NCI-H1417 treated with DMSO at 0.1 percent for 48 hours (cell line): ENCODE data around the gene IL15.
"Not testable (repeated sequence)": the region's sequence is repeated elsewhere in the genome, so short reads cannot be mapped to it uniquely, and the experiment has no call there.

Source experiments
- DNase-seq: peaks from one replicate; lab custom pipeline; 2025; lab: John Stamatoyannopoulos, UW

IL15 gene

GRCh38 chr4:141647966-141648365, 11.6 kb downstream of the IL15 start:
- no peak for DNase-seq

GRCh38 chr4:141652161-141652778, 15.9 kb downstream of the IL15 start:
- DNase-seq = no peak

- DNase-seq = no peak
Observed at GRCh38 chr4:141654098-141654497, 17.7 kb downstream of the IL15 start.

- DNase-seq = no peak
Observed at GRCh38 chr4:141656031-141656430, 19.6 kb downstream of the IL15 start.

GRCh38 chr4:141657550-141658250, 21.3 kb downstream of the IL15 start:
- DNase-seq = no peak

- no peak for DNase-seq
Observed at GRCh38 chr4:141658309-141658708, 21.9 kb downstream of the IL15 start.

- DNase-seq = no peak
Observed at GRCh38 chr4:141659539-141659938, 23.2 kb downstream of the IL15 start.

- DNase-seq = no peak
Observed at GRCh38 chr4:141660880-141661279, 24.5 kb downstream of the IL15 start.

GRCh38 chr4:141668200-141668910, 32.0 kb downstream of the IL15 start:
- DNase-seq = no peak

GRCh38 chr4:141669501-141669900, 33.1 kb downstream of the IL15 start:
- DNase-seq = no peak

GRCh38 chr4:141675384-141675783, 39.0 kb downstream of the IL15 start:
- DNase-seq = no peak

- DNase-seq = no peak
Observed at GRCh38 chr4:141676087-141676670, 39.8 kb downstream of the IL15 start.

- no peak for DNase-seq
Observed at GRCh38 chr4:141680060-141680459, 43.7 kb downstream of the IL15 start.

- no peak for DNase-seq
Observed at GRCh38 chr4:141684785-141685184, 48.4 kb downstream of the IL15 start.

- DNase-seq = no peak
Observed at GRCh38 chr4:141686146-141686775, 49.9 kb downstream of the IL15 start.

GRCh38 chr4:141686879-141687278, 50.5 kb downstream of the IL15 start:
- DNase-seq = no peak

- DNase-seq = not testable (repeated sequence)
Observed at GRCh38 chr4:141689726-141690296, 53.4 kb downstream of the IL15 start.

- not testable (repeated sequence) for DNase-seq
Observed at GRCh38 chr4:141691247-141691646, 54.9 kb downstream of the IL15 start.

- DNase-seq = no peak
Observed at GRCh38 chr4:141692081-141692480, 55.7 kb downstream of the IL15 start.

GRCh38 chr4:141697116-141697515, 60.7 kb downstream of the IL15 start:
- DNase-seq = no peak

GRCh38 chr4:141702472-141703182, 66.2 kb downstream of the IL15 start:
- no peak for DNase-seq
